ENCODE results near the gene MRPL46.

GRCh38 chr15:88426304-88426703 lies 40.9 kb downstream of the MRPL46 start:
- TF ChIP-seq, protein P1, sequence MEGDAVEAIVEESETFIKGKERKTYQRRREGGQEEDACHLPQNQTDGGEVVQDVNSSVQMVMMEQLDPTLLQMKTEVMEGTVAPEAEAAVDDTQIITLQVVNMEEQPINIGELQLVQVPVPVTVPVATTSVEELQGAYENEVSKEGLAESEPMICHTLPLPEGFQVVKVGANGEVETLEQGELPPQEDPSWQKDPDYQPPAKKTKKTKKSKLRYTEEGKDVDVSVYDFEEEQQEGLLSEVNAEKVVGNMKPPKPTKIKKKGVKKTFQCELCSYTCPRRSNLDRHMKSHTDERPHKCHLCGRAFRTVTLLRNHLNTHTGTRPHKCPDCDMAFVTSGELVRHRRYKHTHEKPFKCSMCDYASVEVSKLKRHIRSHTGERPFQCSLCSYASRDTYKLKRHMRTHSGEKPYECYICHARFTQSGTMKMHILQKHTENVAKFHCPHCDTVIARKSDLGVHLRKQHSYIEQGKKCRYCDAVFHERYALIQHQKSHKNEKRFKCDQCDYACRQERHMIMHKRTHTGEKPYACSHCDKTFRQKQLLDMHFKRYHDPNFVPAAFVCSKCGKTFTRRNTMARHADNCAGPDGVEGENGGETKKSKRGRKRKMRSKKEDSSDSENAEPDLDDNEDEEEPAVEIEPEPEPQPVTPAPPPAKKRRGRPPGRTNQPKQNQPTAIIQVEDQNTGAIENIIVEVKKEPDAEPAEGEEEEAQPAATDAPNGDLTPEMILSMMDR (IDR thresholded peaks at IDR 0.05): no peak
- TF ChIP-seq POLR2A (IDR thresholded peaks at IDR 0.05): no peak
- TF ChIP-seq EP300 (IDR thresholded peaks at IDR 0.05): no peak

Measured in stomach (tissue), 4 donors.